Stimulated activated CD4-positive, alpha-beta T cell treated with anti-CD3 and anti-CD28 coated beads, Interleukin-1b, Interleukin-23, amount 100 ng/mL, for 1 hour (primary cell): ENCODE data around the gene SND1.
"Not testable (repeated sequence)": the region's sequence is repeated elsewhere in the genome, so short reads cannot be mapped to it uniquely, and the experiment has no call there.

Experiments used
- DNase-seq, 2 donors: peaks; one replicate each; pipeline ENCODE4 v3.0.0-alpha.2; 2020; ENCODE audit warnings: low read depth in 2 of 2

The SND1 gene

GRCh38 chr7:128100225-128100948 is 448.4 kb downstream of the SND1 start:
- no peak for DNase-seq

GRCh38 chr7:128100949-128101713 is 449.1 kb downstream of the SND1 start:
- no peak for DNase-seq

DNA sequence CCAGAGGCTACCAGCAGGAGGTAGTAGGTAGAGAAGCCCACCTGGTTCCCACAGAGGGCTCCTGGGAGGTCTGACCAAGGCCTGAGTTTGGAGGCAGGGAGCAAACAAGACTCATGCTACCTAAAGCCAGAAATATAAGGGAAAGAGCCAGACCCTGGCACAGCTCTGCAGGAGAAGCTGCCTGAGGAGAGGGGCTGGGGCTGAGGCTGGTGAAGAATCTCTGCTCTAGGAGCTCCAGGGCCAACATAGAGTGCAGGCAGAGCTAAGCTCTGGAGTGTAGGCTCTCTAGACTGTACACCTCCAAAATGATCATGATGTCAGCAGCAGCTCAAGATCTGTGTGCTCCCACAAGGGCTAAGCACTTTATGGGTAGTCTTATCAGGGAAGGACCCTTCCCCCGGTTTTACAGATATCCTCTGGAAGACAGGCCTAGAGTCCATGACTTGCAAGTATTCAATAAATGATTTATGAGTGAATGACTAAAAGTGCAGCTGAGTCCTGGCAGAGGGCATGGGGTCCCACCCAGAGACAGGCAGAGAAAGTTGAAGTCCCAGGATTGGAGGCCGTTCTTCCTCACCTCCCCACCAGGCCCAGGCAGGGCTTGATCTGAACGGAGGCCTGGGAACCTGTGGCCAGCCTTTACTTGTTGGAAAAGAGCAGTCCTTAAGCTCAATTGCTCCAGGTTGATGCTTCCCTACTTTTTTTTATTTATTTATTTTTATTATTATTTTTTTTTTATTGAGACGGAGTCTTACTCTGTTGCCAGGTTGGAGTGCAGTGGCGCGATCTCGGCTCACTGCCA is 450.7 kb downstream of the SND1 start:
- DNase-seq, result no peak

GRCh38 chr7:128103498-128104107 is 451.6 kb downstream of the SND1 start:
- DNase-seq, result no peak

GRCh38 chr7:128104108-128104742 is 452.2 kb downstream of the SND1 start:
- no peak for DNase-seq

- no peak for DNase-seq
Observed at GRCh38 chr7:128105228-128106022, 453.4 kb downstream of the SND1 start.

- DNase-seq, result no peak
Observed at GRCh38 chr7:128106821-128107220, 454.8 kb downstream of the SND1 start.

- DNase-seq, result not testable (repeated sequence)
Observed at GRCh38 chr7:128107516-128107915, 455.5 kb downstream of the SND1 start.

DNA sequence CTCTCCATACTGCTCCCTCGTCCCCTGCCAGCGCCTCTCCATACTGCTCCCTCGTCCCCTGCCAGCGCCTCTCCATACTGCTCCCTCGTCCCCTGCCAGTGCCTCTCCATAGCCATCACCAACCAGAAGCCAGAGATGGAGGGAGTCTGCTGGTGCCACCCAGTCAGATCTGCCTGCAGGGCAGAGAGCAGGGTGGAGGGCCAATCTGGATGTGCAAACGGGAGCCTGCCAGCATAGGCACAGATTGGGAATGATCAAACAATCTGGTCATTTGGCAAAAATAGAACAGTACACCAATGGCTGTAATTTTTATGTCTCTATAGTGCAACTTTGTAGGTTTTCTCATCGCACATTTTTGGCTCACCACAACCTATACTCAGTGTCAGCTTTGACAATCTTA is 456.1 kb downstream of the SND1 start:
- DNase-seq, result no peak

DNA sequence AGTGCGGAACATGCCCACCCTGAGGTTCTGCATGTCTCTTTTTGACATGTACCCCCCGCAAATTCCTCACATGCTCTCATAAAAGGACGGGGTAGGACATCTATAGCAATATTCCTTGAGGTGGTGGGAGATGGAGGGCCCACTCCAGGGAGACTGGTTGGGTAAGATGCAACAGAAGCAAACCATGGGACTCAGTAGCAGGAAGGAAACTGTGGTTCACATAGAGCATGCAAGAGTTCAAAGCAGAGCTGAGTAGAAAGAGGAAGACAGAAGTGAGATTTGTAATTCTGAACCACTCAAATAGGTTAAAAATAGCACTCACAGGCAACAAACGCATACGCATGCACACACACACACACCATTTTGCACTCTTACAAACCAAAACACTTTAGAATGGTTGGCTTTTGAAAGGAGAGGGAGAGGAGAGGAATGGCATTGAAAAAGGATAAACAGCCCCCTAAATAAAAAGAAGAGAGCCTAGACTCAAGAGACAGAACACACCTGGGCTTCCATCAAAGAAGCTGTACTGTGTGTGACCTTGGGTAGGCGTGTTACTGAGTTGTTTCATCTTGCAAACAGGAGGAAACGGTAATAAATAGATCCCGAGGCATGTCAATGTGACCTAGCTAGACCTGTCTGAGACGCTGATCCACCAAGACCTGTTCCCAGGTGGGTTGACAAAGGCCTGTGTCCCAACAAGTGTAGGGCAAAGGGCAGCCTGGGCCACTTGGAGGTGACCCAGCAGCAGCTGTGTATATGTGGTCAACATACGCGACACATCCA is 456.8 kb downstream of the SND1 start:
- DNase-seq, result no peak

DNA sequence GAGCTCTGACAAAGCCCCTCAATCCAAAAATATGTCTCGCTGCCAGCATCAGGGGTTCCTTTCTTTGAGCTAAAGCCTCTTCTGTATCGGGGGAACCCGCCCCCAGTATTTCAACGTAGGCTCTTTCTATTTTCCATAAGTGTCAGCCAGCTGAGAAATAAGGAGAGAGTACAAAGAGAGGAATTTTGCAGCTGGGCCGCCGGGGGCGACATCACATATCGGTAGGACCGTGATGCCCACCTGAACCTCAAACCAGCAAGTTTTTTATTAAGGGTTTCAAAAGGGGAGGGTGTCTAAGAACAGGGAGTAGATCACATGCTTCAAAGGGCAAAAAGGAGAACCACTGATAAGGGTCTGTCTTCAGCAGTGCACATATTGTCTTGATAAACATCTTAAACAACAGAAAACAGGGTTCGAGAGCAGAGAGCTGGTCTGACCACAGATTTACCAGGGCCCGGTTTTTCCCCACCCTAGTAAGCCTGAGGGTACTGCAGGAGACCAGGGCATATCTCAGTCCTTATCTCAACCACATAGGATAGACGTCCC is 457.5 kb downstream of the SND1 start:
- not testable (repeated sequence) for DNase-seq

GRCh38 chr7:128110641-128111364 is 458.8 kb downstream of the SND1 start:
- no peak for DNase-seq

- DNase-seq, result no peak
Observed at GRCh38 chr7:128112018-128112780, 460.2 kb downstream of the SND1 start.

DNA sequence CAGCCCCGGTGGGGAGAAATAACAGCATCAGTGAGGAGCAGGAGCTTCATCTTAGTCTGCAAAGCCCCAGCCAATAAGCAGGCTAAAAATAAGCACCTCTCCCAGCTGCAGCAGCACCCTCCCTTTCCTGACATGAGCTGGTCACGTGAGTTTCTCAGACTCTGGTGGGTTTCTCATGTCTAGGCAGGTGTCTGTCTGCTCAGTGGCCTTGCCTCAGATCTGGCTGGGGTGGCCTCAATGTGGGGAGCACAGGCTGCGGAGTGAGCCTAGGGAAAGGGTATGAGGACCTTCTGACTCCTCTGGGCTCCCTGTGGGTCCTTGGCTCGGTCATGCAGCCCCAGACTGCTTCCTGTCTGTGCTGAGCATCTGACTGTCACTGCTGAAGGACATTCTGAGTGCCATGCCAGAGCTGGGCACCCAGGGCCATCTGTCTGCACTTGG is 460.8 kb downstream of the SND1 start:
- no peak for DNase-seq

- DNase-seq, result no peak
Observed at GRCh38 chr7:128113839-128114238, 461.8 kb downstream of the SND1 start.

DNA sequence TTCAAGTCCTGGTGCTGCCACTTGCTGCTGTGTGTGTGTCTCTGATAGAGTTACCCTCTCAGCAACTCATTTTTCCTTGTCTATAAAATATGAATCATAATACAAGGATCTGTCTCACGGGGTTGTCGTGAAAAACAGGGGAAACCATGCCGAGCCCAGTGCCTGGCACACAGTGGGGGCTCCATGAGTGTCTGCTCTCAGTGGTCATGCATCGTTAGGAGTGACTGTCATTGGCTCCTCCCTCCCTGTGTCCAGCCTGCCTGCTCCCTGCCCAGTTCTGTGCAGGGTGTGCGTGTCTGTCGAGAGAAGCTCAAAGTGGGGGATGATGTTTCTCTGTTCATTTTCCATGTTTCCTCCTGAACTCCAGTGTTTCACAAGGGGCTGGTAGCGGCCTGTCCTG is 462.8 kb downstream of the SND1 start:
- DNase-seq, result no peak

DNA sequence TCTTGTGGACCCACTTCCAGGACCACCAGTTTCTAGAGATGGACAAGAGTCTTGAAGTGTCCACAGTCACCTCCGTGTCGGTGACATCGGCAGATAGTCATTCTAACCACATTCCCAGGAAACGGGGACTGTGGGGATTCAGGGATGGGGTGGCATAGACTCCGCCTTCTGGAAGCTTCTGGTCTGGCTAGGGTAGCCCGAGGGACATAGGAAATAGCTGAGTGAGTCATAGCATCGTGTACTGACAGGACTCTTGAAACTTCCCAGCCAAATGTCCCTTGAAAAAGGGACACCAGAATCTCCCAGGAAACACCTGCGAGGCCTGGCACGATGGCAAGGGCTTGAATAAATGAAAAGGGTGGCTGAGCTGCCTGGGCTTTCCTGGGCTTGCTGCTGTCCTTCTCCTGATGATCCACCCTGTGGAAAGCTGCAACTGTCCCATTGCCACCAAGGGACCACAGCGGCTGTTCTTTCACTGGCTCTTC is 463.4 kb downstream of the SND1 start:
- DNase-seq, result no peak
